Esophagus muscularis mucosa (tissue), 4 donors: ENCODE measurements around the gene ZFX. TPM values are rescaled to one million over a fixed set of nuclear protein-coding genes. Genes with fewer than 3 reads are reported as not detected.

ENCODE experiments used
- DNase-seq: peaks from one replicate; pipeline ENCODE4 v3.0.0-alpha.2; 2017; ENCODE audit errors: extremely low spot score
- H3K27ac ChIP-seq, 4 donors: fragments of 200-600 bp; sonication (generic); replicated peaks in 1 of 4; 1 replicate in 3 of 4; 2 replicates in 1 of 4; pipeline ENCODE4 v1.5.1; 2016 to 2019; ENCODE audit warnings: mild to moderate bottlenecking in 1 of 4
- H3K27me3 ChIP-seq, 4 donors: fragments of 200-600 bp; sonication (generic); one replicate each; pipeline versions ENCODE4 v1.5.1 to v1.6.0; 2016 to 2019
- H3K36me3 ChIP-seq, 4 donors: fragments of 200-600 bp; sonication (generic); one replicate each; pipeline ENCODE4 v1.5.1; 2016 to 2019
- H3K4me1 ChIP-seq, 4 donors: fragments of 200-600 bp; sonication (generic); one replicate each; pipeline ENCODE4 v1.5.1; 2016 to 2019
- H3K4me3 ChIP-seq, 4 donors: fragments of 200-600 bp; sonication (generic); 1 replicate in 2 of 4; 2 replicates in 2 of 4; pipeline ENCODE4 v1.5.1; 2016 to 2019; ENCODE audit warnings: mild to moderate bottlenecking in 4 of 4, moderate library complexity in 1 of 4
- H3K9me3 ChIP-seq, 4 donors: fragments of 200-600 bp; sonication (generic); 1 replicate in 3 of 4; 2 replicates in 1 of 4; pipeline ENCODE4 v1.5.1; 2016 to 2019
- CTCF ChIP-seq, 3 experiments: fragments of 200-600 bp in 2 of 3; fragments of 450-650 bp in 1 of 3; sonication (generic) in 2 of 3; IDR thresholded peaks; one replicate each; pipeline ENCODE4 v1.5.1; 2017 to 2019; ENCODE audit warnings: antibody characterized with exemption in 3 of 3, mild to moderate bottlenecking in 2 of 3, moderate library complexity in 1 of 3
- EP300 ChIP-seq: sonication (generic); formaldehyde crosslinking; IDR thresholded peaks from one replicate; pipeline ENCODE4 v1.6.1; 2017; ENCODE audit warnings: antibody characterized with exemption
- POLR2A ChIP-seq: fragments of 450-650 bp; IDR thresholded peaks from one replicate; pipeline ENCODE4 v1.6.1; 2017; ENCODE audit warnings: antibody characterized with exemption, moderate library complexity, mild to moderate bottlenecking, low read depth
- POLR2AphosphoS5 ChIP-seq, 2 donors: sonication (generic); formaldehyde crosslinking; IDR thresholded peaks; one replicate each; pipeline ENCODE4 v1.6.1; 2017; ENCODE audit warnings: antibody characterized with exemption in 2 of 2
- WGBS: methylation state at CpG from one replicate; pipeline ENCODE4 v1.1.5; 2018; 5-methylcytosine and 5-hydroxymethylcytosine counted together
- intact Hi-C: fragments of 100-400 bp; cut with DNase I; formaldehyde crosslinking; loops from one replicate; pipeline ENCODE4 v1.15.1; 2023
- total RNA-seq, 4 donors: library from RNA; depleted of rRNA; stranded (reverse); fragments of >200 nt; gene quantifications; one replicate each; pipeline versions ENCODE4 v1.1.0 to v1.2.1, GENCODE V29; 2016

The ZFX gene
- total RNA-seq, 4 donors from 2014 or later, result 52.3 to 75.6 (median 66.4) TPM

- Histone ChIP-seq H3K27me3 (no peaks in the 10 kb centered on the region), H3K9me3 (no peaks in the 10 kb centered on the region), H3K4me3 (no peak overlapping the region), H3K27ac (no peak overlapping the region), H3K36me3 (no peaks in the 10 kb centered on the region), H3K4me1 (no peaks in the 10 kb centered on the region)
- DNase-seq, result no peak
- intact Hi-C loops, result no loop called here
- TF ChIP-seq POLR2A (no peak), EP300 (no peak), CTCF (IDR thresholded peaks at IDR 0.05) (no peak)
Observed at GRCh38 chrX:24225265-24225664, 75.7 kb downstream of the ZFX start.

DNA sequence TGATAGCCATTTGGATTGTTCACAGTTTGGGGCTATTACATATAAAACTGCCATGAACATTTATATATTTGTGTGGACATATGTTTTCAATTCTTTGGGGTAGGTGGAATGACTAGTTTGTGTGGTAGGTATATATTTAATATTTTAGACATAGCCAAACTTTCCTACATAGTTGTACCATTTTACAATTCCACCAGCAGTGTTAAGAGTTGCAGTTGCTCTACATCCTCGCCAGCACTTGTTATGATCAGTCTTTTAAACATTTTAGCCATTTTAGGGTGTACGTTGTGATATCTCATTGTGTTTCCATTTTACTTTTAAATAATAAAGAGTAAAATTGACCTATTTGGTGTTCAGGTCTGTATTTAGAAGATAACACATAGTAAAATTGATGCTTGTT is 76.6 kb downstream of the ZFX start:
- H3K9me3 ChIP-seq, result no peaks in the 10 kb centered on the region
- H3K36me3 ChIP-seq, result no peaks in the 10 kb centered on the region
- peaks cover 0 to 6% (median 0%) of the 10 kb centered on the region in 4 donors for H3K4me1 ChIP-seq
- H3K4me3 ChIP-seq, result no peak overlapping the region
- no peak for DNase-seq
- WGBS, result 93% methylated on average over 2 of the region's 2 CpGs
- intact Hi-C loops, result no loop called here
- no peaks in the 10 kb centered on the region for H3K27me3 ChIP-seq
- TF ChIP-seq POLR2AphosphoS5 (IDR thresholded peaks at IDR 0.05) (no peak), EP300 (no peak), CTCF (IDR thresholded peaks at IDR 0.05) (no peak), POLR2A (no peak)
- no peak overlapping the region for H3K27ac ChIP-seq

GRCh38 chrX:24228596-24228995 is 79.1 kb downstream of the ZFX start:
- no peak for TF ChIP-seq EP300
- no peak for TF ChIP-seq POLR2A
- no peak for TF ChIP-seq CTCF (IDR thresholded peaks at IDR 0.05)
- TF ChIP-seq POLR2AphosphoS5 (IDR thresholded peaks at IDR 0.05), result no peak
- no peaks in the 10 kb centered on the region for H3K27me3 ChIP-seq
- intact Hi-C loops, result no loop called here
- no peaks in the 10 kb centered on the region for H3K36me3 ChIP-seq
- DNase-seq, result no peak
- H3K4me3 ChIP-seq, result no peak overlapping the region
- no peak overlapping the region for H3K27ac ChIP-seq
- 92% methylated on average over 5 of the region's 5 CpGs for WGBS
- peaks cover 0 to 6% (median 3%) of the 10 kb centered on the region in 4 donors for H3K4me1 ChIP-seq
- no peaks in the 10 kb centered on the region for H3K9me3 ChIP-seq

- H3K9me3 ChIP-seq, result no peaks in the 10 kb centered on the region
- DNase-seq, result no peak
- intact Hi-C loops, result no loop called here
- H3K27me3 ChIP-seq, result no peaks in the 10 kb centered on the region
- 86% methylated on average over 10 of the region's 10 CpGs for WGBS
- TF ChIP-seq EP300 (no peak), POLR2AphosphoS5 (IDR thresholded peaks at IDR 0.05) (no peak), CTCF (IDR thresholded peaks at IDR 0.05) (no peak), POLR2A (no peak)
- H3K36me3 ChIP-seq, result no peaks in the 10 kb centered on the region
- H3K4me3 ChIP-seq, result no peak overlapping the region
- H3K4me1 ChIP-seq, result peaks cover 0 to 6% (median 3%) of the 10 kb centered on the region in 4 donors
- H3K27ac ChIP-seq, result no peak overlapping the region
Observed at GRCh38 chrX:24229400-24229879, 79.9 kb downstream of the ZFX start.

DNA sequence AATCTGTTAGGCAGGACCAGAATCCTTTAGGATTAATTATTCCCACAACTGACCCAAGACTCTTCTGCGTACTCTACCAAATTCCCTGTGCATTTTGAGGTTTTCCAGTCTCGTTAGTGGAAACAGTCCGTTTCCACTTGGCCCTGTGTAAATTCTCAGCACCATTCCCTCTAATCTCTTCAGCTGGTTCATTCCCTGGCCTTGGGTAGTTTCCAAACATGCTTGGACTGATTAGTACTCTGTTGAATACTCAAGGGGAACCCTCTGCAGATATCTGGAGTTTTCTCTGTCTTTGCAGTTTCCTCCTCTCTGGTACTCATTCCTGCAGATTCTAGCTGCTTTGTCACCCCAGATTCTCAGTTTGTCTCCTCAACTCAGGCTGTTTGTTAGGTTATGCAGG is 80.4 kb downstream of the ZFX start:
- Histone ChIP-seq H3K9me3 (no peaks in the 10 kb centered on the region), H3K4me1 (peaks cover 0 to 6% (median 3%) of the 10 kb centered on the region in 4 donors), H3K4me3 (no peak overlapping the region), H3K36me3 (no peaks in the 10 kb centered on the region), H3K27me3 (no peaks in the 10 kb centered on the region), H3K27ac (no peak overlapping the region)
- no peak for DNase-seq
- 71% methylated on average over 3 of the region's 3 CpGs for WGBS
- no peak for TF ChIP-seq CTCF (IDR thresholded peaks at IDR 0.05)
- no peak for TF ChIP-seq POLR2AphosphoS5 (IDR thresholded peaks at IDR 0.05)
- no peak for TF ChIP-seq POLR2A
- TF ChIP-seq EP300, result no peak
- intact Hi-C loops, result no loop called here
